H1 (cell line): Measurements from ENCODE around the gene COL28A1. TPM values are rescaled to one million over a fixed set of nuclear protein-coding genes. Genes with fewer than 3 reads are reported as not detected.

Experiments
- BCL11A ChIP-seq, 2 experiments: IDR thresholded peaks; one replicate each; pipeline ENCODE4 v1.6.1; 2011; ENCODE audit warnings: low read depth in 2 of 2, low read length in 2 of 2, mild to moderate bottlenecking in 2 of 2
- EGR1 ChIP-seq: IDR thresholded peaks from 2 replicates; pipeline ENCODE4 v1.6.1; 2011; ENCODE audit warnings: low read depth, low read length, borderline replicate concordance
- NANOG ChIP-seq: IDR thresholded peaks from 2 replicates; pipeline ENCODE4 v1.6.1; 2011; ENCODE audit warnings: low read length, low read depth, mild to moderate bottlenecking, inconsistent platforms; ENCODE audit not compliant: insufficient read depth, poor library complexity, severe bottlenecking
- NRF1 ChIP-seq: IDR thresholded peaks from 2 replicates; pipeline ENCODE4 v1.6.1; 2011; ENCODE audit warnings: mild to moderate bottlenecking, low read depth, low read length, improper control_type of control experiment
- TCF12 ChIP-seq: IDR thresholded peaks from 2 replicates; pipeline ENCODE4 v1.6.1; 2011; ENCODE audit warnings: low read depth, mild to moderate bottlenecking, low read length
- polyA plus RNA-seq, 7 experiments: library from polyadenylated mRNA; depleted of rRNA in 3 of 7; stranded (reverse) in 5 of 7; unstranded in 2 of 7; fragments of >200 nt in 5 of 7; fragments of 200-250 nt in 2 of 7; gene quantifications; 1 replicate in 5 of 7; 2 replicates in 1 of 7; 4 replicates in 1 of 7; pipeline versions ENCODE4 v1.2.1 to v1.2.3, GENCODE V29; 2011 to 2013; ENCODE audit warnings: missing spikeins in 2 of 7, mixed read lengths in 2 of 7
- total RNA-seq: library from RNA; stranded (reverse); fragmentation: NEBNext Ultra II Directional; extraction: Animal tissue kit (Norgen Biotek cat#: 25700); gene quantifications from 2 replicates; pipeline ENCODE4 v1.2.1, GENCODE V29; 2021

Gene COL28A1
- total and polyA plus RNA-seq, 2 of the 8 experiments (the other 6 are each of a cell fraction or from before 2014, with no cell fraction given) = 0.22 to 0.38 TPM

GRCh38 chr7:7563813-7564212 lies 28.1 kb upstream of the COL28A1 start (continued):
- no peak for TF ChIP-seq NRF1
- no peak for TF ChIP-seq TCF12
- TF ChIP-seq EGR1 = no peak
- TF ChIP-seq BCL11A (IDR thresholded peaks at IDR 0.05; ENCODE audit: low read depth in 2 of 2, low read length in 2 of 2) = no peak
- TF ChIP-seq NANOG = no peak
